H9 (cell line): Measurements from ENCODE around the gene ZIM2. TPM values are rescaled to one million over a fixed set of nuclear protein-coding genes. Genes with fewer than 3 reads are reported as not detected.

Source experiments
- DNase-seq: peaks from one replicate; pipeline ENCODE4 v3.0.0-alpha.2; 2017
- H2AFZ ChIP-seq: one replicate; pipeline ENCODE4 v1.6.1; 2013; ENCODE audit warnings: mild to moderate bottlenecking, low read length, control low read depth, moderate library complexity
- H2AK5ac ChIP-seq: 2 replicates; pipeline ENCODE4 v1.6.1; 2013; ENCODE audit warnings: low read length, control low read depth, mixed read lengths; ENCODE audit not compliant: insufficient read length
- H2BK120ac ChIP-seq: one replicate; pipeline ENCODE4 v1.6.1; 2013; ENCODE audit warnings: low read depth, mild to moderate bottlenecking, low read length, control low read depth, inconsistent platforms; ENCODE audit not compliant: poor library complexity, severe bottlenecking
- H2BK12ac ChIP-seq: 2 replicates; pipeline ENCODE4 v1.6.1; 2013; ENCODE audit warnings: low read length, control low read depth, mixed read lengths, low read depth; ENCODE audit not compliant: insufficient read length
- H2BK15ac ChIP-seq: 2 replicates; pipeline ENCODE4 v1.6.1; 2013; ENCODE audit warnings: low read depth, low read length, control low read depth
- H2BK20ac ChIP-seq: one replicate; pipeline ENCODE4 v1.6.1; 2013; ENCODE audit warnings: low read depth, mild to moderate bottlenecking, low read length, control low read depth, inconsistent platforms; ENCODE audit not compliant: poor library complexity, severe bottlenecking
- H2BK5ac ChIP-seq: 2 replicates; pipeline ENCODE4 v1.6.1; 2013; ENCODE audit warnings: low read length, control low read depth, mixed read lengths; ENCODE audit not compliant: insufficient read length
- H3K14ac ChIP-seq: 2 replicates; pipeline ENCODE4 v1.6.1; 2013; ENCODE audit warnings: low read length, control low read depth; ENCODE audit not compliant: insufficient read depth
- H3K18ac ChIP-seq: 2 replicates; pipeline ENCODE4 v1.6.1; 2013; ENCODE audit warnings: low read depth, mild to moderate bottlenecking, mixed read lengths, low read length, control low read depth; ENCODE audit not compliant: insufficient read length
- H3K23ac ChIP-seq: 2 replicates; pipeline ENCODE4 v1.6.1; 2013; ENCODE audit warnings: low read length, control low read depth, mixed read lengths, low read depth; ENCODE audit not compliant: insufficient read length
- H3K23me2 ChIP-seq: 2 replicates; pipeline ENCODE4 v1.6.1; 2013; ENCODE audit warnings: low read depth, mild to moderate bottlenecking, mixed read lengths, low read length, control low read depth; ENCODE audit not compliant: insufficient read length, poor library complexity, severe bottlenecking
- H3K27ac ChIP-seq: 2 replicates; pipeline ENCODE4 v1.5.1; 2013; ENCODE audit warnings: low read length, control low read depth, mixed read lengths, low read depth; ENCODE audit not compliant: insufficient read length
- H3K27me3 ChIP-seq: 2 replicates; pipeline ENCODE4 v1.6.1; 2013; ENCODE audit warnings: low read length, control low read depth, inconsistent platforms; ENCODE audit not compliant: insufficient read depth
- H3K4ac ChIP-seq: 2 replicates; pipeline ENCODE4 v1.6.1; 2013; ENCODE audit warnings: low read depth, mild to moderate bottlenecking, control low read depth, inconsistent platforms, low read length, moderate library complexity
- H3K4me1 ChIP-seq: 2 replicates; pipeline ENCODE4 v1.6.1; 2013; ENCODE audit warnings: low read length, control low read depth, inconsistent platforms; ENCODE audit not compliant: insufficient read depth
- H3K4me2 ChIP-seq: 2 replicates; pipeline ENCODE4 v1.6.1; 2013; ENCODE audit warnings: low read length, control low read depth, mixed read lengths; ENCODE audit not compliant: insufficient read length, insufficient read depth
- H3K56ac ChIP-seq: 2 replicates; pipeline ENCODE4 v1.6.1; 2013; ENCODE audit warnings: low read depth, mild to moderate bottlenecking, mixed read lengths, low read length, control low read depth; ENCODE audit not compliant: insufficient read length
- H3K79me1 ChIP-seq: 2 replicates; pipeline ENCODE4 v1.6.1; 2013; ENCODE audit warnings: low read depth, mild to moderate bottlenecking, moderate library complexity, low read length, control low read depth, inconsistent platforms; ENCODE audit not compliant: insufficient read depth, poor library complexity, severe bottlenecking
- H3K79me2 ChIP-seq: 2 replicates; pipeline ENCODE4 v1.6.1; 2013; ENCODE audit warnings: low read length, control low read depth, inconsistent platforms; ENCODE audit not compliant: insufficient read depth
- H3K9ac ChIP-seq: 2 replicates; pipeline ENCODE4 v1.6.1; 2013; ENCODE audit warnings: low read length, control low read depth, mixed read lengths; ENCODE audit not compliant: insufficient read length; ENCODE audit errors: extremely low read depth
- H3K9me3 ChIP-seq: one replicate; pipeline ENCODE4 v1.6.1; 2013; ENCODE audit warnings: low read depth, low read length, inconsistent platforms; ENCODE audit not compliant: control insufficient read depth
- H3T11ph ChIP-seq: one replicate; pipeline ENCODE4 v1.6.1; 2013; ENCODE audit warnings: mild to moderate bottlenecking, low read length, control low read depth, inconsistent platforms
- H4K20me1 ChIP-seq: one replicate; pipeline ENCODE4 v1.6.1; 2013; ENCODE audit not compliant: control insufficient read depth, insufficient read length, insufficient read depth
- H4K5ac ChIP-seq: 2 replicates; pipeline ENCODE4 v1.6.1; 2013; ENCODE audit warnings: low read depth, mild to moderate bottlenecking, mixed read lengths, low read length, control low read depth; ENCODE audit not compliant: insufficient read length
- H4K8ac ChIP-seq: replicated peaks from 2 replicates; pipeline ENCODE4 v1.6.1; 2013; ENCODE audit warnings: low read length, control low read depth, mixed read lengths, low read depth; ENCODE audit not compliant: insufficient read length
- H4K91ac ChIP-seq: 2 replicates; pipeline ENCODE4 v1.6.1; 2013; ENCODE audit warnings: low read depth, mild to moderate bottlenecking, moderate library complexity, mixed read lengths, low read length, control low read depth; ENCODE audit not compliant: insufficient read length
- H3K27ac Mint-ChIP-seq, 3 experiments: 2 replicates in 2 of 3; 3 replicates in 1 of 3; pipeline ENCODE4 v1.8.0; 2020 to 2021; ENCODE audit warnings: mixed read lengths in 3 of 3, mild to moderate bottlenecking in 1 of 3, moderate library complexity in 1 of 3
- H3K27me3 Mint-ChIP-seq: 2 replicates; pipeline ENCODE4 v1.8.0; 2021; ENCODE audit warnings: low read depth, mild to moderate bottlenecking, moderate library complexity, mixed read lengths
- H3K36me3 Mint-ChIP-seq, 3 experiments: 2 replicates in 2 of 3; 3 replicates in 1 of 3; pipeline ENCODE4 v1.8.0; 2020 to 2021; ENCODE audit warnings: low read depth in 3 of 3, mixed read lengths in 3 of 3; ENCODE audit not compliant: insufficient read depth in 1 of 3
- H3K4me1 Mint-ChIP-seq, 2 experiments: 2 replicates each; pipeline ENCODE4 v1.8.0; 2020; ENCODE audit warnings: mixed read lengths in 2 of 2
- H3K4me3 Mint-ChIP-seq, 2 experiments: 2 replicates in 1 of 2; 3 replicates in 1 of 2; pipeline ENCODE4 v1.8.0; 2020 to 2021; ENCODE audit warnings: mild to moderate bottlenecking in 2 of 2, mixed read lengths in 2 of 2, moderate library complexity in 1 of 2
- H3K9me3 Mint-ChIP-seq, 2 experiments: 2 replicates in 1 of 2; 3 replicates in 1 of 2; pipeline ENCODE4 v1.8.0; 2020; ENCODE audit warnings: mild to moderate bottlenecking in 2 of 2, mixed read lengths in 2 of 2, moderate library complexity in 1 of 2
- WGBS: extraction: QIAGEN DNeasy Blood & Tissue Kit; methylation state at CpG from one replicate; pipeline ENCODE4 v1.1.7; 2013; ENCODE audit warnings: missing lambda C conversion rate, low lambda C conversion rate, mixed read lengths; ENCODE audit not compliant: insufficient read length; ENCODE audit errors: extremely low coverage; 5-methylcytosine and 5-hydroxymethylcytosine counted together
- total RNA-seq: library from RNA; stranded (reverse); gene quantifications from 2 replicates; pipeline ENCODE4 v1.2.1, GENCODE V29; 2021
- TF ChIP-seq, protein P1 (sequence below): fragments of 200-600 bp; sonication (generic); conservative IDR thresholded peaks from 3 replicates; pipeline ENCODE4 v1.8.0; 2021; ENCODE audit warnings: antibody characterized with exemption, mild to moderate bottlenecking

Gene ZIM2
- total RNA-seq, 1 experiment from 2014 or later, result not detected

DNA sequence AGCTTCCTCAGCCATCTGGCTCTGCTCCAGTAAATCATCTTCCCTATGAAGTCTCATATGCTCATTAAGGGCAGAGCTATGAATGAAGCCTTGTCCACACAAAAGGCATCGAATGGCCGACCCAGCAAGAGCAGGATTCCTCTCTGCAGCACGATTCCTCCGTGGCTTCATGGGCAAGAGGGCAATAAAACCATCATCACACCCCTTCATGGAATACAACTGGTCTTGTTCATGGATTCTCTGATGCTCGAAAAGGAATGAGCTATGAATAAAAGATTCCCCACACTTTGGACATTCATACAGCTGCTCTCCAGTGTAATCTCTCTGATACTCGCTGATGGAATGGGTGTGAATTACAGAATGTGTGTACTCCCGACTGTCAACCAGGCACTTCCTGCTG lies 25.9 kb downstream of the ZIM2 start:
- Histone ChIP-seq H4K8ac (no peak overlapping the region), H4K91ac (no peak overlapping the region), H2BK5ac (no peak overlapping the region), H3K27ac (no peak overlapping the region), H2BK12ac (no peak overlapping the region), H3K27me3 (no peaks in the 10 kb centered on the region), H3K18ac (no peak overlapping the region), H3K79me1 (no peaks in the 10 kb centered on the region), H3K23me2 (no peaks in the 10 kb centered on the region), H3K9ac (no peak overlapping the region), H3K56ac (no peak overlapping the region), H4K5ac (no peak overlapping the region), H2BK20ac (no peak overlapping the region), H3T11ph (no peak overlapping the region), H3K4me2 (no peak overlapping the region), H2AK5ac (no peak overlapping the region), H3K4ac (no peak overlapping the region), H2AFZ (no peak overlapping the region), H3K23ac (no peak overlapping the region), H2BK120ac (no peak overlapping the region), H3K79me2 (no peaks in the 10 kb centered on the region), H3K9me3 (peaks cover 84% of the 10 kb centered on the region), H4K20me1 (no peaks in the 10 kb centered on the region), H3K14ac (no peak overlapping the region), H2BK15ac (no peak overlapping the region), H3K4me1 (no peaks in the 10 kb centered on the region)
- H3K27ac Mint-ChIP-seq, result no peak overlapping the region
- TF ChIP-seq, protein P1, sequence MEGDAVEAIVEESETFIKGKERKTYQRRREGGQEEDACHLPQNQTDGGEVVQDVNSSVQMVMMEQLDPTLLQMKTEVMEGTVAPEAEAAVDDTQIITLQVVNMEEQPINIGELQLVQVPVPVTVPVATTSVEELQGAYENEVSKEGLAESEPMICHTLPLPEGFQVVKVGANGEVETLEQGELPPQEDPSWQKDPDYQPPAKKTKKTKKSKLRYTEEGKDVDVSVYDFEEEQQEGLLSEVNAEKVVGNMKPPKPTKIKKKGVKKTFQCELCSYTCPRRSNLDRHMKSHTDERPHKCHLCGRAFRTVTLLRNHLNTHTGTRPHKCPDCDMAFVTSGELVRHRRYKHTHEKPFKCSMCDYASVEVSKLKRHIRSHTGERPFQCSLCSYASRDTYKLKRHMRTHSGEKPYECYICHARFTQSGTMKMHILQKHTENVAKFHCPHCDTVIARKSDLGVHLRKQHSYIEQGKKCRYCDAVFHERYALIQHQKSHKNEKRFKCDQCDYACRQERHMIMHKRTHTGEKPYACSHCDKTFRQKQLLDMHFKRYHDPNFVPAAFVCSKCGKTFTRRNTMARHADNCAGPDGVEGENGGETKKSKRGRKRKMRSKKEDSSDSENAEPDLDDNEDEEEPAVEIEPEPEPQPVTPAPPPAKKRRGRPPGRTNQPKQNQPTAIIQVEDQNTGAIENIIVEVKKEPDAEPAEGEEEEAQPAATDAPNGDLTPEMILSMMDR, result no peak
- no CpG with 5 or more reads among the region's 7 CpGs for WGBS
- no peak for DNase-seq
- H3K4me3 Mint-ChIP-seq, result no peak overlapping the region
- H3K36me3 Mint-ChIP-seq, result peaks cover 3 to 47% (median 22%) of the 10 kb centered on the region in 3 experiments; a peak in 5 of 7 replicates
- H3K9me3 Mint-ChIP-seq, result peaks cover 96 to 99% of the 10 kb centered on the region in 2 experiments
- no peaks in the 10 kb centered on the region for H3K4me1 Mint-ChIP-seq
- H3K27me3 Mint-ChIP-seq, result no peaks in the 10 kb centered on the region; the same call in 1 of the 2 replicates
